HepG2 (cell line): ENCODE results near the gene TAS1R3.

Source experiments
- FOSL2 ChIP-seq: sonication (generic); formaldehyde crosslinking; IDR thresholded peaks from 2 replicates; pipeline ENCODE4 v1.4.0; 2020; ENCODE audit warnings: missing genetic modification reagents
- NFIC ChIP-seq: IDR thresholded peaks from 2 replicates; pipeline ENCODE4 v1.6.1; 2012; ENCODE audit warnings: mild to moderate bottlenecking, low read length, inconsistent platforms
- SIN3A ChIP-seq: IDR thresholded peaks from 2 replicates; pipeline ENCODE4 v1.6.1; 2011; ENCODE audit warnings: low read depth, mild to moderate bottlenecking, control low read depth, low read length, borderline replicate concordance
- SRSF1 ChIP-seq: fragments of 200-400 bp; formaldehyde crosslinking; optimal IDR thresholded peaks from 2 replicates; pipeline ENCODE3; 2017; ENCODE audit warnings: mild to moderate bottlenecking, low read depth, low read length, moderate library complexity
- ZFP41 ChIP-seq: sonication (generic); formaldehyde crosslinking; IDR thresholded peaks from 2 replicates; pipeline ENCODE4 v1.4.0; 2020; ENCODE audit warnings: mild to moderate bottlenecking, missing genetic modification reagents, borderline replicate concordance
- TF ChIP-seq, protein P1 (sequence below): sonication (generic); formaldehyde crosslinking; IDR thresholded peaks from 2 replicates; pipeline ENCODE4 v1.8.0; 2023; ENCODE audit warnings: mild to moderate bottlenecking, missing genetic modification reagents
- TF ChIP-seq, protein P2 (sequence below): IDR thresholded peaks from 2 replicates; pipeline ENCODE4 v1.6.1; 2016; ENCODE audit warnings: missing biosample characterization, missing genetic modification reagents, low read depth

DNA sequence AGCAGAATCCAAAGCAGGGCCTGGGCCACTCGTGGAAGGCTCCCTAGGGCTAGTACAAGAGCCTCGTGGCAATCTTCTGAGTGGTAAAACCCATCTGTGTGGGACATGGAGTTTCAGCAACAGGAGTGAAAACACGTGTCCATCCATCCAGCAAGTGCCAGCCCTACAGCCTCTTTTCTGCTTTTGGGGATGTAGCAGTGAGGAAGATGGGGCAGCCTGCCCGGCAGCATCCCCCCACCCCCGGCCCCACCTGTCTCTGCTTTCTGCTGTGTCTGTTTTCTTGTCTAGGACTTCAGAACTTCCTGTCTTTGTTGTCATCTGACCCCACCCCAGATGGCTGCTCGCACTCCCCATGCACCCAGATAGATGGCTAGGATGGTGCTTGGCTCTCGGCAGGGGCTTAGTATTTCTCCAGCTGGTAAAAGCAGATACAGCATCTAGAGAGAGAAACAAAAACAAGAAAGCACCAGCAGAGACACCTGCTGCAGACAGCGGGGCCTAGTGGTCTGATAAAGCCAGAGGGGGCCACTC lies 4.9 kb upstream of the TAS1R3 start:
- TF ChIP-seq, protein P1, sequence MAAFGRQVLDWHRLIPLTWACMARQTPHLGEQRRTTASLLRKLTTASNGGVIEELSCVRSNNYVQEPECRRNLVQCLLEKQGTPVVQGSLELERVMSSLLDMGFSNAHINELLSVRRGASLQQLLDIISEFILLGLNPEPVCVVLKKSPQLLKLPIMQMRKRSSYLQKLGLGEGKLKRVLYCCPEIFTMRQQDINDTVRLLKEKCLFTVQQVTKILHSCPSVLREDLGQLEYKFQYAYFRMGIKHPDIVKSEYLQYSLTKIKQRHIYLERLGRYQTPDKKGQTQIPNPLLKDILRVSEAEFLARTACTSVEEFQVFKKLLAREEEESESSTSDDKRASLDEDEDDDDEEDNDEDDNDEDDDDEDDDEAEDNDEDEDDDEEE (CRISPR knock-in tag), result no peak
- no peak for TF ChIP-seq SIN3A
- TF ChIP-seq FOSL2 (CRISPR knock-in tag), result no peak
- no peak for TF ChIP-seq ZFP41 (CRISPR knock-in tag)
- TF ChIP-seq, protein P2, sequence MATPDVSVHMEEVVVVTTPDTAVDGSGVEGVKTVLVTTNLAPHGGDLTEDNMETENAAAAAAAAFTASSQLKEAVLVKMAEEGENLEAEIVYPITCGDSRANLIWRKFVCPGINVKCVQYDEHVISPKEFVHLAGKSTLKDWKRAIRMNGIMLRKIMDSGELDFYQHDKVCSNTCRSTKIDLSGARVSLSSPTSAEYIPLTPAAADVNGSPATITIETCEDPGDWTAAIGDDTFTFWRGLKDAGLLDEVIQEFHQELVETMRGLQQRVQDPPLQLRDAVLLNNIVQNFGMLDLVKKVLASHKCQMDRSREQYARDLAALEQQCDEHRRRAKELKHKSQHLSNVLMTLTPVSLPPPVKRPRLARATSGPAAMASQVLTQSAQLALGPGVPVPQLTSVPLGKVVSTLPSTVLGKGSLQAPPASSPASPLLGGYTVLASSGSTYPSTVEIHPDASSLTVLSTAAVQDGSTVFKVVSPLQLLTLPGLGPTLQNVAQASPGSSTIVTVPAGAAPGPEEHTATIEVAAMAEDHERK, result no peak
- no peak for TF ChIP-seq SRSF1
- TF ChIP-seq NFIC, result no peak
